ENCODE results near the gene DMC1. TPM values are rescaled to one million over a fixed set of nuclear protein-coding genes. Genes with fewer than 3 reads are reported as not detected.

DMC1 gene
- total and polyA plus RNA-seq, 10 of the 15 experiments (the other 5 are each of a cell fraction or from before 2014, with no cell fraction given): 1.0 to 21.0 (median 4.5) TPM

DNA sequence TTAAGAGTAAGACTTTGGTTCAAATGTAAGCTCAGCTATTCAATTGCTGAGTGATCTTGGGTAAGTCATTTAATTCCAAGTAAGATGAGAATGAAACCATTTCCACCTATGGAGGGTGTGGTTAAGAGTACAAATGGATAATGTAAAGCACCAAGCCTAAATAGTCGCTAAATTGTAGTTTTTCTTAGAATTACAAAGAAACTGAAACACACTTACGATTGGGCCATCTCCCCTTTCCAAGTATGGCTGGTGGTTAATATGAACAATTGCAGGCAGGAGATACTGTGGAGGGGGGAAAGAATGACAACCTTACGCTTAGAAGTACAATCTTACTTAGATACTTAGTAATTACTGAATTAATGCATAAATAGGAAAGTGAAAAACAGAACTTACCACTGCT, 72.1 kb downstream of the DMC1 start:
- peaks cover 12% of the 10 kb centered on the region for H4K20me1 ChIP-seq (ENCODE audit: control insufficient read depth, insufficient read depth)
- ChIA-PET SMC1A (ENCODE audit: uncharacterized antibody, unreplicated experiment) (no interaction called here), RAD21 (ENCODE audit: unreplicated experiment) (no interaction called here), POLR2A (interaction anchor here (1.5 kb wide), 1 partner anchor 13 kb away, joined by 3 read pairs; no protein-coding TSS in a partner anchor), CTCF (no interaction called here)
- ATAC-seq: no peak
- no peaks in the 10 kb centered on the region for H3K9me3 ChIP-seq (replicated peaks; ENCODE audit: control insufficient read depth, insufficient read depth, low read length)
- H3K4me1 ChIP-seq (ENCODE audit: control insufficient read depth, insufficient read depth, low read length): no peaks in the 10 kb centered on the region; the same call in 1 of the 2 replicates
- peaks cover 19 to 72% of the 10 kb centered on the region in 2 experiments for H3K36me3 ChIP-seq (ENCODE audit: control insufficient read depth in 2 of 2, insufficient read depth in 2 of 2, low read length in 1 of 2)
- H3K4me3 ChIP-seq: no peak overlapping the region
- peaks cover 50% of the 10 kb centered on the region for H3K79me2 ChIP-seq (ENCODE audit: control insufficient read depth, insufficient read depth, low read length)
- H3K9ac ChIP-seq (ENCODE audit: control insufficient read depth, insufficient read depth, low read length): no peak overlapping the region
- 78% methylated on average over 3 of the region's 3 CpGs for WGBS (ENCODE audit: insufficient coverage, insufficient replicate concordance, low lambda C conversion rate, missing lambda C conversion rate)
- TF ChIP-seq RCOR1 (conservative IDR thresholded peaks at IDR 0.05; ENCODE audit: low read depth, low read length): no peak
- no peak for TF ChIP-seq MEF2A (IDR thresholded peaks at IDR 0.05; ENCODE audit: insufficient read depth, low read depth, low read length)
- TF ChIP-seq HDAC2 (IDR thresholded peaks at IDR 0.05): no peak
- no peak for TF ChIP-seq ZBED1 (IDR thresholded peaks at IDR 0.05; ENCODE audit: borderline replicate concordance)
- no peak for TF ChIP-seq POLR2AphosphoS5 (IDR thresholded peaks at IDR 0.05; ENCODE audit: low read length)
- TF ChIP-seq MEF2B (IDR thresholded peaks at IDR 0.05; ENCODE audit: partially characterized antibody, poor library complexity, severe bottlenecking): no peak
- no peak for TF ChIP-seq NFYA (IDR thresholded peaks at IDR 0.05; ENCODE audit: borderline replicate concordance, low read depth, low read length)
- no peak for TF ChIP-seq HDGF (IDR thresholded peaks at IDR 0.05)
- TF ChIP-seq CBX5 (IDR thresholded peaks at IDR 0.05; ENCODE audit: low read depth): no peak
- no peak for TF ChIP-seq TAF1 (IDR thresholded peaks at IDR 0.05; ENCODE audit: borderline replicate concordance, low read depth, low read length)
- no peak for TF ChIP-seq ATF7 (IDR thresholded peaks at IDR 0.05; ENCODE audit: low read depth)
- intact Hi-C loops (cut with micrococcal nuclease; ENCODE audit: unreplicated experiment) (no loop called here), in situ Hi-C loops (cut with MboI) (no loop called here)
- DNase-seq (ENCODE audit: low read depth, low spot score): no peak
- no peak overlapping the region for H2AFZ ChIP-seq (ENCODE audit: control insufficient read depth, low read depth, low read length)
- no peak overlapping the region for H3K4me2 ChIP-seq (ENCODE audit: control insufficient read depth, insufficient read depth)
- H3K27me3 ChIP-seq (replicated peaks in 1 of 2; ENCODE audit: control insufficient read depth in 2 of 2, insufficient read depth in 2 of 2, low read length in 1 of 2): no peaks in the 10 kb centered on the region
- no TSS peak for BruUV-seq (replicated peaks)
- H3K27ac ChIP-seq (ENCODE audit: control insufficient read depth, insufficient read depth): no peak overlapping the region
- no peak for FAIRE-seq

All from GM12878 (cell line).